HG02763 (cell line): ENCODE results near the gene RPL36A.

Experiments
- ATAC-seq: cut with Tn5 transposase; IDR thresholded peaks from one replicate; pipeline ENCODE4 v1.9.1; 2021; ENCODE audit warnings: mild to moderate bottlenecking, moderate library complexity; ENCODE audit not compliant: unreplicated experiment

Gene RPL36A

DNA sequence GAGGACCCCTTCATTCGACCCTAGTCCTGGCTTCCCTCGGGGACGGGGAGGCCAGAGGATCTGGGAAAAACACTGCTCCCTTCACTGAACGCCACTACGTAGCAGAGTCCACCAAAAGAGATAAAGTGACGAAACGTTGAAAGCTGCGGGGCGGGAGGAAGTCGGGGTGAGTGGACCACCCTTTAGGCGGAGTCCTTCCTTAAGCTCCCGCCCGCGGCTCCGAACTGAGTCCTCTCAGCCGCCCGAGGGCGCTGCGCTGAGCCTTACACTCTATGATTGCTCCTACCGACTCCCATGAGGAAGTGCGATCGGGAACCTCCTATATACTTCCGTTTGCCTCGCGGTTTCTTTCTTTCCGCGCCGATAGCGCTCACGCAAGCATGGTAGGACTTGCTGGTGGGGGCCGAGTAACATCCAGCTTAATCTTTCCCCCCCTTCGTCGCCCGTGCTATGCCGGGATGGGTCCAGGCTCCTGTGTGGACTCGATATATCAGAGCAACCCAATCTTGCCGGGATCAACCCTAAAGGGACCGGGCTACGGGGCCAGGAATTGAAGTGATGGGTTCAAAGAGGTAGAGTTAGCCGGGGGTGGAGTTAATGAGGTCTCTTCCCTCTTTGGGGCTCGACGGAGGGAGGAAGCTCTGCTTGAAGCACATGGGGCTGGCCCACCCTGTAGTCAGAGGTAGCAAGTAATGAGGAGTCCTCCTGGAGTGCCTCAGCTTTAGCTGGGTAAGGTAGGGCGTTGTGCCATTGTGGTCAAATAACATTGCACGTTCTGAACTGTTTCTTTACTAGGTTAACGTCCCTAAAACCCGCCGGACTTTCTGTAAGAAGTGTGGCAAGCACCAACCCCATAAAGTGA lies at the start of gene RPL36A:
Gene RPL36A, plus strand, starts transcription at position 348 of the 862 bp plus-strand sequence. Its CDS starts 33 bp downstream, at position 381.
- ATAC-seq, result peak; percentile 80

DNA sequence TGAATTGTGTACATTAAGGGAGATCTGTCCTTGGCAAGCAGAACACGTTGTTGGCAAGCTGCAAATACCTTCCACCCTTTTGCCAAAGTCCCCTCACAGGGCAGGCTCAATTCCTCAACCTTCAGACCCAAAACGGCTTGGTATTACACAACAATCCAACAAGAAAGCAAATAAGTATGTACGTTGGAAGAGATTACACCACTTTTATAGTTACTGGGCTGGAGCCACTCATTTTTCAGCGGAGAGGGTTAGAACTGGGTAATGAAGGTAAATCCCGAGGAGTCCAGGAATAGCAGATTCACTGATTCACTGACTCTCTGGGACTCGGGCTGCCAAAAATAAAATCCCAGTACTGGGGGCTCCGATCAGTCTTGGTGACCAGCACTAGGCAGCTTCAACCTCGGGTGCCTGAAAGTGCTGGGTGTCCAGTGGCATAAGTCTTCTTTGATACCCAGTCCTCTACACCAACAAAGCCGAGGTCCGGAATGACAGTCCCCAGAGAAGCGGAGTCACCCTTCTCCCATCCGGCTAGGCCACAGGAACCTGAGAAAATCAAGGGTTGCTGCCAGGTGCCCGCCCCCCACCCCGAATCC lies 42.9 kb upstream of the RPL36A start:
- peak; percentile 18 for ATAC-seq

DNA sequence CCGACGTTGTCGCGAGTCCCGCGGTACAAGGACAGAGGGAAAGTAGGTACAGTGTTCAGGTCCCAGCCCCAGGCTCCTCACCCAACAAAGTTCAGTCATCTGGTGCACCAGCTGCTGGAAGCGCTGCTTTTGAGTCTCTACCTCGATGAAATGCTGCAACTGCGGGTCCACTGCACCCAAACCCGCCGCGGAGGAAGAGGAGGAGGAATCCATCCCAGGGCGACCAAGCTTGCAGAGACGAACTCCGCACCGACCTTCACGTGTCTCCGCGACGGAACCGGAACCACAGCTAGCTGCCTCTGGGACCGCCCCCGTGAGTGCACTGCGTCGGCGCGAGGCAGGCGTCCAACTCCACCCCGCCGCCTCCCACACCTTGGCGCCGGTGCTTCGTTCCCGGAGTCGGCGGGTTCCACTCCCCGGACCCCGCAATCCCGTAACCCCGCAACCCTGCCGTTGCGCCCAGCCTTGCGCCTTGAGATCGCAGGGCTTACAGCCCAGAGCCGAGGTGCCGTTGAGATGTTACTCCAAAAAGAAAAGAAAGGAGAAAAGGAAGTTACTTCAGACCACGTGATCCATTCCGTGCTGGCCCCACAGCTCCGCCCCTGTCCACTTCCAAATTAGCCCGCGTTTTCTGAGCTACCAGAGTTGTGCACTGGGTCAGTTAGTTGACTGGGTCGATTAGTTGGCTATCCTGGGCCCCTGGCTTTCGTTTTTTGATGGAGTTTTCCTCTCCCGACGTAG lies 42.2 kb upstream of the RPL36A start, which contains the start of gene TIMM8A:
Gene TIMM8A, minus strand, starts transcription at position 291 of the 741 bp plus-strand sequence. Its CDS starts 78 bp downstream, at position 213.
- peak; percentile 94 for ATAC-seq

DNA sequence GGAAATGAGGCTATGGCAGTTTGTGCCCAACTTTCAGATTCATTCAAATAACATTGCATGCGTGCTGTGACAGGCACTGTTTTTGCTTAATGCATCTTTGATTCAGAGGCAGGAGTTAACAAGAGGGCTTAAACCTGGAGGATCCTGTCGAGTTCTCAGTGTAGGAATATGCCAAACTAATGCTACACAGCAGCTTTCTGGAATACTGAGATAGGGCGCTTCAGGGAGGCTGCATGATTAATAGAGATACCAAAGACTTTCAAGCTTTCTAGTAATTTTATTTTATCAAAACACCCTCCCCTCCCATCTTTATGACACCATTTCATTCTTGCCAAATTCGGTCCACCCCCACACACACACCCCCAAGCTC lies 41.6 kb upstream of the RPL36A start:
- no peak for ATAC-seq

DNA sequence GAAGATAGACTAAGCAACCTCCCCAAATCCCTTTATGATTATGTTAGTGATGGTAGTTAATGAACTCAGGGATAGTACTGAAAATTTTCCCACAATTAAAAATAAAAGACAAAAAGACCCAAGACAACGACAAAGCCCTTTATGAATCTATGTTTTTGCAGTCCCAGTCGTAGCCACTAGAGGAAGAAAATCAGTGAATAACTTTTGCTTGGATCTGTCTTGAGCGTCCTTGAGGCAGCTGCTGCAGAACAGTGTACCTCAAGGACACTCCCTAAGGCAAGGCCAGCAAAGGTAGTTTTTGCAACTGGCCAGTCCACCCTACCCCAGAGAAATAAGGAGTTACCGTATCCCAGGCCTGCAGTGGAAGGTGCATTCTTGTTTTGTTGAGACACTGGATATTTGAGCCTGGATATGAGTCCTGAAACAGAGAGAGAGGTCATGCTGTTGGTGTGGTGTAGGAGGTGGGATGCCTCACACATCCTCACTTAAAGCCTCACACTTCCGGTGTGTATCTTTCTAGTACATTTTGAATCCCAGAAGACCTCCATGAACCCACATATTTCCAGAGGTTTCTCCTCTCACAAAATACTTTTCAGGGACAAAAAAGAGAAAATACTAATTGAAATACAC lies 33.5 kb upstream of the RPL36A start:
- ATAC-seq, result no peak

DNA sequence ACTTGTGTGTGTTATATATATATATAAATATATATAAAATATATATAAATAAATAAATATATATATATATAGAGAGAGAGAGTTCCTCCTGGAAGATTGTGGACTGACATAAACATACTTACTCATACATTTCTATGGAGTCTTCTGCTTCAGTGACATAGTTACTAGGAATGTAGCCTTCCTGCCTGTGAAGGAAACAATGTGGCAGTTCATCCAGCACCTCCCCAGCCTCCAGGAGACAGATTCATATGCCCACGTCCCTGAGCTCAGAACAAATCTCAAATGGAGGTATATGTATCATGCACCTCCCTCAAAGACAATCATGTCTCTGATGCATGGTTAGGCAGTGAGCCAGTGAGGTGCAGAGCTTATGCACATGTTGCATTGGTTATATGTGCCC lies 30.8 kb upstream of the RPL36A start:
- ATAC-seq, result no peak

DNA sequence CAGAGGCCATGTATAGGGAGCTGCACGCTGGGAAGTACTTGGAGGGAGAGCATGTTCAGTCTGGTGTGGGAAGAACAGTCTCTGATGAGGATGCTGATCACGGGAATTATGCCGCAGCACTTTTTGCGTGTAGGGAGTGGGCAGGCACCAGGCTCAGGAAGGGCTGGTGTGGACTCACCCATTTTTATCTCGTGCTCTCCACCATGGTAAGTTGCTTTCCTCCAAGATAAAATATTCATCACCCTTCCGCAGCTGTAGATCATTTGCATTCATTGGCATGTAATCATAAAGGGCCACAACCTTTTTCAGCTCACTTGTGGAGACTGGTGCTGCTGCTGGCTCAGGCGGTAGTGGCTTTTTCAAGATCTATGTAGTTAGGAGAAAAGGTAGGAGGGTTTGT lies 30.4 kb upstream of the RPL36A start:
- no peak for ATAC-seq

DNA sequence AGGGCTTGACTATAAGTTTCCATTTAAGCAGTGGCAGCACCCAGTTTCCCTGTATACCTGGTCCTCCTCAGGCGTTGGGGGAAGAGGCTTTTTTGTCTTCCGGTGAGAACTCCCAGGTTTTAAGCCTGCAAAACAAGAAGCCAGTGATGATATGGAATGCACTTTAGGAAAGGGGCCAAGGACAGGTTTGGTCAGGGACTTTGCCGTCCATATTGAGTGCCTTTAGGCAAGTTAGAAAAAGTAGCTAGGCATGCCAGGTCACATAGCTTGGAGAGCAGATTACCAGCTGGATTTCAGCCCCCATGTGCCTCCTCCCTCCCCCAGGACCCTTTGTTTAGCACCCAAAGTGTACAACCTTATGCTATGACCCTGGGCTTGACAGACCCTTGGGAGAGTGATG lies 28.7 kb upstream of the RPL36A start:
- no peak for ATAC-seq

DNA sequence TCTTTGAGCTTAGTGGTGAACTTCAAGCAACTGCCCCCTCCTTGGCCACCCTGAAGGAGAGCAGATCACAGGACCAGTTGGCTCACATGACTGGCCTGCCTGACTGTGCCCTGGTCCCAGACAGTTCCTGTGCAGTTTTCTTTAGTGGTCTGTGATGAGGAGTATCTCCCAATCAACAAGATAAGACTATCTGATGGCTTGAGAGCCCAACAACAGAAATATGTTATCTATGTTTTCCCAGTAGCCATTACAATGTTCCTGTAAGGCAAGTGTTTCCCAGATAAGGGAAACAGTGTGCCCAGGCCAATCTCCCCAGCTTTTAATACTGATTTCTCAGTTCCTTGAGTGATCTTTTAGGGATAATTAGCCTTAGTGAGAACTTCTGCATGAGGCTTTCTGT lies 28.1 kb upstream of the RPL36A start:
- no peak for ATAC-seq

DNA sequence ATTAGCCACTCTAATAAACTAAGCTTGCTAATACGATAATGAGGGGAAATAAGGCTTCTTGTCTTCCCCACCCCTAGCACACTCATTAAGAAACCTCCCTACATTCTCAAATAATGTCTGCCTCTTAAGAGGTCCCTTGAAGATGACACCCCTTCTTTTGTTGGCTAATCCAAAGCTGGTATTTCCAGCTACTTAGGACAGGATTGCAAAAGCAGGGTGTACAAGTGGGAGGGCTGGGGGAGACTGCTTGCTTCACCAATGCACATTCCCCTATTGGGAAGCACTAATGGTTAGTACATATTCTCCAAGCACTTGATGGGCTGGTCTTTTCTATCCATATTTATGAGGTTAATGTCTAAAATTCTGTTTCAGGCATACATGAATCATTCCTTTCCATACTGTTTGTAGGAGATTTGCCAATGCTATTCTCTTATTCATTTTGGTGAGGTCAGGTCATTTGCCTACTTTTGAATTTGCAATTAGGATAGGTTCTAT lies 25.5 kb upstream of the RPL36A start:
- no peak for ATAC-seq

DNA sequence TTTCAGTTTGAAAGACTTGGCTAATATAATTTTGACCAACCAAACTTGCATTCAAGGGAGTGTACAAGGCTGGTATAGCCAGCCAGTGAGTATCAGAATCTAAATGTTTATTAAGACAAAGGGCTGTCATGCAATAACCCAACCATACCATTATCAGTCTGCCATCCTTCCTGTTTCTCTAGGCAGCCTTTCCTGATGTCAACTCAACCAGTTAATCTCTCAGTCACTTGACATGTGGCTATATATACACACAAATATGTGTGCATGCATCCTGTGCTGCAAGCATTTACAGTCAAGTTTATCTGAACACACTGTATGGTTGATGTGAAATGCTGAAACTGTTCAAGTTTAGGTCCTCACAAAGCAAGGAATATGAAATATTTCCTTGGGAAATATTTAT lies 22.0 kb upstream of the RPL36A start:
- ATAC-seq, result no peak

DNA sequence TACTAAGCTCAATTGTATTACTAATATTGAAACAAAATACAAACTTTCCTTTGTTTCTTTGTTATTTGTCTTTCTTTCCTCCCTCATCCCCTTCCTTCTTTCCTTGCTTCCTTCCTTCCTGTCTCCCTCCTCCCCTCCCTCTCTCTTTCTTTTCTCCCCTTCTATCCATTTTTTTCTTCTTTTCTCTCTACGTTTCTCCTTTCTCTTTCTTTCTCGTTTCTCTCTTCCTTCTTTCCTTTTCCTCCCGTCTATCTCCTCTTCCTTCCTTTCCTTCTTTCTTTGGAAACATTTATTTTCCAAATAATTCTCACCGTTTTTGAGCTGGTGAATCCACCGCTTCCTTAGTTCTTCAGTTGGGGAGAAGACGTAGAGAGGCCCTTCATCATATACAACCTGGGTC lies 21.1 kb upstream of the RPL36A start:
- no peak for ATAC-seq

DNA sequence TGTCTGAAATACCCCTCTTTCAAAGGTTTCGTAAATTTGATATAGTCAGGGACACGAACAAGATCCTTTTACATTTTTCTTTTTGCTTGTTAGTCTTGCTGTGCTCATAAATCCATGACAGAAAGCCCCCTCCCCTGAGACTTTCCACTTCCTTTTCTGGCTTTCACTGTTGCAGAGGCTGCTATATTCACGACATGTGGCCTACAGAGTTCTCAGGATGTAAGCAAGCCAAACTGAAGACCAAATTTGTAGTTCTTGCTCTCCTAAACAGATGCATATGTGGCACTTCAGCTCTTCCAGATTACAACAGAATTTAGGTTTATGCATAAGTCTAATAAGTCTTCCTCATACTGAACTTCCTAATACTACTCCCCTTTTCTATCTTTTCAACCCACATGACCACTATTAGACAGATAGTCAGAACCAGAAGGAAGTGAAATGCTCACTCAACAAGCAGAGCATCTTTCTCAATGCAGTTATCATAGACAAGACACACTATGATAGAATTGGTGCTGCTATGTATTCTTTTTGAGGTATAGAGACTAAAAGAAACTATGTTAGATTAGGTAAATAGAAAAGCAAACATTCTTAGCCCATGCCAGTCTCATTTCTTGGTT lies 19.8 kb upstream of the RPL36A start:
- ATAC-seq, result peak; percentile 63

DNA sequence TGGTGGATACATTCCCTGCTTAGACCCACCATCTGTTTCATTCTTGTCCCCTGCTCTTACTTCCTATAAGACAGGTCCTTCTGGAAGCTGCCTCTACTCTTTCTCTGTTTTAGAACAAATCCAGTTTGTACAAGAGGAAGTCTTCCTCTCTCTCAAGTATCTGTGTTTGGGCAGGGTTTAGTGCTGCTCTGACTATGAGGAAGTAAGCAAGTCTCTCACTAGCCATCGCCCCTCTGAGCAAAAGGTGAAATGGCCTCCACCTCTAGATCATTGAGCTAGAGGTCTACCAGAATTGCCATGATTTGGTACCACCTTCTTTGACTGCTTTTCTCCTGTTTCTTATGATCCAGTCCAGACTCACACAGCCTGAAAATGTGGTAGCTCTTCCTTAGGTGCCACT lies 13.3 kb upstream of the RPL36A start:
- ATAC-seq, result no peak

DNA sequence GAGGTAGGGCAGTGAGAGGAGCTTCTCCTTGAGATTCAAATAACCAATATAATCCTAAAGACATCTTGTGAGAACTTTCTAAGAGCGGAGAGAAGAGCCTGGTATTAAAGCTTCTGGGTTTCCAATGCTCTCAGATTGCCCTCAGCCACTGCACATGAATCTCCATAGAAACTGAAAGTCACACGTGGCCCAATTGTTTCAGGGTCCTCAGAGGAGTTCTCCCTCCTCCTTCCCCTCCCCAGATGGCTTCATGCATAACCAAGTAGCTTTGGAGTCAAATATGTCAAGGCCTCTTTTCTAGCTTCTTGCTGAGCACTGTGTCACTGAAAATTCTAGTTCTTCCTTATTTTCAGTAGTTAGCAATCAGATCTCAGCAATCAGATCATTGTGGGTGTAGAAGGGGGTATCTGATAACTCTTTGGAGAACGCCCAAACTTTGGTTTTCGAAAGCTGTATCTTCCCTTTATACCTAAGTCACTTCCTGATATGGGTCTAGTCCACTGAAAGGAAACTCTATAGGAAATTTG lies 7.1 kb upstream of the RPL36A start:
- peak; percentile 65 for ATAC-seq

DNA sequence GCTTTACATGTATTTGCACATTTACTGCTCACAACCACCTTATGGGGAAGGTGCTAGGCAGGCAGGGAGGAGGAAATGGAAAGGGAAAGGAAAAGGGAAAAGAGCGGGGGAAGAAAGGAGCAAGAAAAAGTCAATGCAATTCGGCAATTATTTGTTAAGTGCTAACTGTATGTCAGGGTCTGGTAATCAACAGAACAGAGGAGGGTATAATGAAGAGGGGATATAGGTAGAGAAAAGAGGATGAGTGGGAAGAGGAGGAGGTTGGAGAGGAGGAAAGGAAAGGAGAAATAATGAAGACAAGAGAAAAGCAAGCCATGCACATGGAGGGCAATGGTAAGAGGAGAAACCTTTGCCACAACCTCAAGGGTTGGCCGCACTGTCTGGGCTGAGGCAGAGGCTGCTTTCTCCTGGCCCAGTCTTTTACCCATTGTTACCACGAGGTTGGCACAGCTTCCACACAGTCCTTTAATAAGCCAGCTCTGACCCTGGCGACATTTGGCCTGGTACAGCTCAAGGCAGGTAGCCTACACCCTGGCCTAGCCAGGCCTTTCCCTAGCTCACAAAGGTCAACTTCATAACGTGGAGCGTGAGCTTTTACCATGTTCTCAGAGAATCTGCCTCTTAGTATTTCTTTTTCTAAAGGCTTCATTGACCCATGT lies 5.7 kb upstream of the RPL36A start:
- no peak for ATAC-seq

DNA sequence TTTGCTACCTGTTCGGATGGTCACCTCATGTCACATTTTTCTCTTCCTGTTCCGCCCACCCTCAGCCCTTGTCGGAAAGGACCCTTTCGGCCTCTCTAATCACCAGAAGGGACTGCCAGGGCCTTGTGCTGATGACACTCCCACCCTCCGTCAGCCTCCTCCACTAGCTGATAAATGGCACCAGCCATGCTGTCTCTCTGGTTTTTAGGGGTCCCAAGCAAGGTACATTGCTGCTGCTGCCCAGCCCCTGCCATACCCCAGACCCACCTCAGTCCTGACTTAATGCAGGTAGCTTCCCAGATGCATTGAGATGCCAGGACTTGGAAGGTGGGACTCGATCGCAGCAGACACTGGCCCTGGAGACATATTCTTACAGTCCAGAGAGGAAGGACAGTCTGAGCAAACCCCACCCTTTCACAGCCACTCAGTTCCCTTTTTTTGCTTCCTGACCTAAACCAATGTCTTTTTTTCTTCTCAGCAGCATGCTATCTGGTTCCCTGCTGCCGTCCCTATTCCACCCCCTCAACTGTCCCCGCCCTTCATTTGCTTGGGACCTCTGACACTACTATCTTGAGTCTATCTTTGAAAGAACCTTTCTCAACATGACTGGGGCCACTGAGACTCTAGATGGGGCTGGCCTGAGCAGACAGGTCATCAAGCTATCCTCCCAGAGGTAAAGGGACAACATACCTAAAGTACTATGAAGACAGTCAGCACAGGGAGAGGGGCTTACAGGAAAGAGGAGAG lies 4.8 kb upstream of the RPL36A start, which contains the start of gene BTK:
Gene BTK, minus strand, starts transcription at position 397 of the 747 bp plus-strand sequence. CDS start 10,907 bp downstream, outside the sequence.
- ATAC-seq, result peak; percentile 70

DNA sequence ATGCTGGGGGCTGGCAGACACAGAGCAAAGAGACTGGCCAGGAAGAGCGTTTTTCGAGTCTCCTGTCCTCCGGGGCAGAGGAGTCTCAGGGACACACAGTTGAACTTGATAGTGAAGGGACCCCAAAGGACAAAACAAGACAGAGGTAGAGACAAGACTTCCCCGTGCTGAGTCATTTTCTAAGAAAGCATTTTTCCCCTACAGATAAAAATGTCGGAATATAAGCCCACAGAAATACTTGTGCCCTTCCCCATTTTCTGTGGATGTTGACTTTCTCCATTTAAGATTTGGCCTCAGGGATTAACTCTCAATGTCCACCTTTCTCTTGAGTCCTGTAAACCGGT lies 4.3 kb upstream of the RPL36A start:
- no peak for ATAC-seq

DNA sequence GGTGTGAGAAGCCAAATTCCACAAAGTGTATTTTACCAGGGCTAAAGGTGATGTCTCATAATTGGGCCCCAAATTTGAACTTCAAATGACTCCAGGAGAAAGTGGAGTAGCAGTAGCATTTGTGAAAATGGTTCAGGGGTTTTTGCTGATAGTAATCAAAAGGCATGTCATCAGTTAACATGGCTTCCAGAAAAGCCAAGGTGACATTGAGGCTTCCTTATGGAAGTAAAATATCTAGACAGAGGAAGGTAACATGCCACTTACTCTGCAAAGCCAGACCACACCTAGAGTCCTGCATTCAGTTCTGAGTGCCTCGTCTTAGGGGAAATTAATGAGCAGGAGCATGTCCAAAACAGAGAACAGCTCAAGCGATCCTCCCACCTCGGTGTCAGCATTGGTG lies 2.2 kb upstream of the RPL36A start:
- ATAC-seq, result no peak
